Measurements from ENCODE around the gene NTN5. TPM values are rescaled to one million over a fixed set of nuclear protein-coding genes. Genes with fewer than 3 reads are reported as not detected.
"Not testable (repeated sequence)": the region's sequence is repeated elsewhere in the genome, so short reads cannot be mapped to it uniquely, and the experiment has no call there.

Gene NTN5
- total RNA-seq, 2 donors from 2014 or later: 0.54 to 2.8 TPM

DNA sequence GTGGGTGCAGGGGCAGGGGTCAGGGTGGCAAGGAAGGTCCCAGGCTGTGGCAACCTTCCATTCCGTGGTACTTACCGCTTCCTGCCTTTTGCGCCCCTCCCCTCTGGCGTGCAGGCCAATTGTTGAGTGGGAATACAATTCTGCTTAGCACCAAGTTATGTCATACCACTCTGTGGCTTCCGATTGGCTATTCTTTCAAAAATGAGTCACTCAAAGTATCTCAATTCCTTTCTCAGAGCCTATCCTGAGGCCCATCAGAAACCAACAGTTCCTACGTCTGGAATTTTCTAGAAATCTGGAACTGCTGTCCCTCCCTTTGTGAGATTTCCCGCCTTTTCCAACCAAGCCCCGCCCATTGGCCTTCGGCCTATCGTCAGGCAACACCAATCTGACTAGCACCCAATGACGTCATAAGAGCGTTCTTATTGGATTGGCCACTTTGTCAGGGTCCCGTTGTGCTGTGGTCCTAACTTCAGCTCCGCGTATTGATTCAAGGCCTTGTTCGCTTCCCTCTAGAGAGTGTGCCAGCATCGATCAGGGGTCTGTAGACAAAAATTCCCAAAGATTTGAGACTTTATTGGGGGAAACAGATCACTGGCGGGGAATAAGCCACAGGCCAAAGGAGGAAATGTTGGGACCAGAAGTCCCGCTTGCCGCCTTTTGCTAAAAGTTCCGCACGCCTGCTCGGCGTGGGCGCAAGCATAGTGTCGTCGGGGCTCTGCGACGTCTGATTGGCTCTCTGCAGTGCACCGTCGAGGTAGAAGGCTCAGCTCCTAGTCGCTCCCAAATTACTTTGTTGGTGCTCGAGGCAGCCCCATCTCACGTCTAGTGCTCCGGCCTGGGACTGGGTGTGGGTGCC is 11.7 kb downstream of the NTN5 start:
- Histone ChIP-seq H3K9me3 (no peaks in the 10 kb centered on the region), H3K27me3 (replicated peaks; ENCODE audit: insufficient read depth) (no peaks in the 10 kb centered on the region), H3K4me3 (peak overlapping the region; percentile 45), H3K36me3 (no peaks in the 10 kb centered on the region), H3K27ac (no peak overlapping the region), H3K4me1 (ENCODE audit: control insufficient read depth in 1 of 2, low read depth in 2 of 2) (peaks cover 0 to 6% of the 10 kb centered on the region in 2 donors)
- TF ChIP-seq, protein P1, sequence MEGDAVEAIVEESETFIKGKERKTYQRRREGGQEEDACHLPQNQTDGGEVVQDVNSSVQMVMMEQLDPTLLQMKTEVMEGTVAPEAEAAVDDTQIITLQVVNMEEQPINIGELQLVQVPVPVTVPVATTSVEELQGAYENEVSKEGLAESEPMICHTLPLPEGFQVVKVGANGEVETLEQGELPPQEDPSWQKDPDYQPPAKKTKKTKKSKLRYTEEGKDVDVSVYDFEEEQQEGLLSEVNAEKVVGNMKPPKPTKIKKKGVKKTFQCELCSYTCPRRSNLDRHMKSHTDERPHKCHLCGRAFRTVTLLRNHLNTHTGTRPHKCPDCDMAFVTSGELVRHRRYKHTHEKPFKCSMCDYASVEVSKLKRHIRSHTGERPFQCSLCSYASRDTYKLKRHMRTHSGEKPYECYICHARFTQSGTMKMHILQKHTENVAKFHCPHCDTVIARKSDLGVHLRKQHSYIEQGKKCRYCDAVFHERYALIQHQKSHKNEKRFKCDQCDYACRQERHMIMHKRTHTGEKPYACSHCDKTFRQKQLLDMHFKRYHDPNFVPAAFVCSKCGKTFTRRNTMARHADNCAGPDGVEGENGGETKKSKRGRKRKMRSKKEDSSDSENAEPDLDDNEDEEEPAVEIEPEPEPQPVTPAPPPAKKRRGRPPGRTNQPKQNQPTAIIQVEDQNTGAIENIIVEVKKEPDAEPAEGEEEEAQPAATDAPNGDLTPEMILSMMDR (IDR thresholded peaks at IDR 0.05): no peak
- DNase-seq (ENCODE audit: low spot score) (peak; percentile 65), ATAC-seq (ENCODE audit: insufficient number of reproducible peaks, low FRiP score, low read depth) (peak; percentile 74)

DNA sequence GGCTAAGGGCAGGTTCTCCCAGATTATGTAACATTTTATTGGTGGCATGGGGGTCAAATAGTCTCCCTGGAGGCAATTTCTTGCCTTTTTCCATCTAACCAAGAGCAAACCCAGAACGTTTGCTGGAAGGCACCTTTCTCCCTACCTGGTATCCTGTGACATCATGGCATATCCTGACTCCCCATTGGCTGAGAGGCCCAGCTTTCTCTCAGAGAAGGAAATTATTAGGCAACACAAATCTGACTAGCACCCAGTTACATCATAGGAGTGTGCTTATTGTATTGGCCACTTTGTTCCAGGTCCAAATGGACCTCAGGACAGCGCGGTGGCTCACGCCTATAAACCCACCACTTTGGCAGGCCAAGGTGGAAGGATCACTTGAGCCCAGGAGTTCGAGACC is 13.0 kb downstream of the NTN5 start:
- no peaks in the 10 kb centered on the region for H3K27me3 ChIP-seq (replicated peaks; ENCODE audit: insufficient read depth)
- H3K4me1 ChIP-seq (ENCODE audit: control insufficient read depth in 1 of 2, low read depth in 2 of 2): peaks cover 0 to 6% of the 10 kb centered on the region in 2 donors
- no peaks in the 10 kb centered on the region for H3K9me3 ChIP-seq
- no peak overlapping the region for H3K27ac ChIP-seq
- H3K4me3 ChIP-seq: no peak overlapping the region
- DNase-seq (ENCODE audit: low spot score): no peak
- TF ChIP-seq, protein P1 (IDR thresholded peaks at IDR 0.05): no peak
- no peak for ATAC-seq (ENCODE audit: insufficient number of reproducible peaks, low FRiP score, low read depth)
- no peaks in the 10 kb centered on the region for H3K36me3 ChIP-seq

DNA sequence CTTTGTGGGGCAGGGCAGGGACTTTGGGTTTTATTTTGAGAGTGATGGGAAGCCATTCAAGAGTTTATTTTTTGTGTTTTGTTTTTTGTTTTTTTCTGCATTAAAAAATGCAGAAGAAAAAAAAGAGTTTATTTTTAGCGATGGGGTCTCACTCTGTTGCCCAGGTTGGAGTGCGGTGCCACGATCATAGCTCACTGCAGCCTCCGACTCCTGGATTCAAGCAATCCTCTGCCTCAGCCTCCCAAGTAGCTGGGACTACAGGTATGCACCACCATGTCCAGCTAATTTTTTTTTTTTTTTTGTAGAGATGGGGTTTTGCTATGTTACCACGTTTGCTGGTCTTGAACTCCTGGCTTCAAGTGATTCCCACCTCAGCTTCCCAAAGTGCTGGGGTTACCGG is 14.3 kb downstream of the NTN5 start:
- TF ChIP-seq, protein P1 (IDR thresholded peaks at IDR 0.05): no peak
- Histone ChIP-seq H3K27me3 (replicated peaks; ENCODE audit: insufficient read depth) (no peaks in the 10 kb centered on the region), H3K4me3 (no peak overlapping the region), H3K27ac (no peak overlapping the region), H3K9me3 (no peaks in the 10 kb centered on the region), H3K4me1 (ENCODE audit: control insufficient read depth in 1 of 2, low read depth in 2 of 2) (peaks cover 0 to 6% of the 10 kb centered on the region in 2 donors), H3K36me3 (no peaks in the 10 kb centered on the region)
- no peak for ATAC-seq (ENCODE audit: insufficient number of reproducible peaks, low FRiP score, low read depth)
- DNase-seq (ENCODE audit: low spot score): no peak

DNA sequence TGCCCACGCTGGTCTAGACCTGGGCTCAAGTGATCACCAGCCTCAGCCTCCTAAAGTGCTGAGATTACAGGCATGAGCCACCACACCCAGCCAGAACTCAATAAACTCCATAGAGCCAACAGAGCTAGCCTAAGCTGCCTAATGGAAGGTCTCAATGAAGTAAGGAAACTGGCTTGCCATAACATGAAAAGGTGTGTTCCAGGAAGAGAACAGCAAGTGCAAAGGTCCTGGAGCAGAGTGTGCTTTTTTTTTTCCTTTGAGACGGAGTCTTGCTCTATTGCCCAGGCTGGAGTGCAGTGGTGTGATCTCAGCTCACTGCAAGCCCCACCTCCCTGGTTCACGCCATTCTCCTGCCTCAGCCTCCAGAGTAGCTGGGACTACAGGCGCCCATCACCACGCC is 15.0 kb downstream of the NTN5 start:
- DNase-seq (ENCODE audit: low spot score); H3K9me3 ChIP-seq; H3K4me3 ChIP-seq; H3K4me1 ChIP-seq (ENCODE audit: control insufficient read depth in 1 of 2, low read depth in 2 of 2); H3K27me3 ChIP-seq (replicated peaks; ENCODE audit: insufficient read depth); H3K36me3 ChIP-seq; H3K27ac ChIP-seq; ATAC-seq (ENCODE audit: insufficient number of reproducible peaks, low FRiP score, low read depth): not testable (repeated sequence)

DNA sequence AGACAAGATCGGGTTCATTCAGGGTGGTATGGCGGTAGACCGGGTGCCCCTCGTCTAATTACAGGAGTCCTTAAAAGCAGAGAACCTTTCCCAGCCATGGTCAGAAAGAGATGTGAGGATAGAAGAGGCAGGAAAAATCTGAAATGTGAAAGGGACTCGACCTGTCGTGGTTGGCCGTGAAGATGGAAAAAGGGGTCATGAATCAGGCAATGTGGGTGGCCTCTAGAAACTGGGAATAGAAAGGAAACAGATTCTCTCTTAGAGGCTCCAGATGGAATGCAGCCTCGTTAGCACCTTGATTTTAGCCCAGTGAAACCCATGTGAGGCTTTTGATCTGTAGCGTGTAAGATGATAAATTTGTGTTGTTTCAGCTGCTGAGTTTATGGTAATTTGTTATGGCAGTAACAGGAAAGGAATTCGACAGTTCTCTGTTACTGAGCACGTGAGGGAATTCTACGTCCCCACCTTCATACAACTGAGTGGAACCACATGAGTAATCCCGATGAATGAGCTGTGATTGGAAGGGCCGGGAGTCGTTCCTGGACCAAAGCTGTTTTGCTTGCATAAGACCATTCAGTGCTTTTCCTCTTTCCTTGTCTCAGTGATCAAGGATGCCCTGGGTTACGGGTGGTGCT is 15.9 kb downstream of the NTN5 start:
- Histone ChIP-seq H3K4me3 (no peak overlapping the region), H3K9me3 (no peaks in the 10 kb centered on the region), H3K4me1 (ENCODE audit: control insufficient read depth in 1 of 2, low read depth in 2 of 2) (peaks cover 0 to 6% of the 10 kb centered on the region in 2 donors), H3K27me3 (replicated peaks; ENCODE audit: insufficient read depth) (no peaks in the 10 kb centered on the region), H3K36me3 (no peaks in the 10 kb centered on the region), H3K27ac (no peak overlapping the region)
- ATAC-seq (ENCODE audit: insufficient number of reproducible peaks, low FRiP score, low read depth) (no peak), DNase-seq (ENCODE audit: low spot score) (no peak)
- TF ChIP-seq, protein P1 (IDR thresholded peaks at IDR 0.05): no peak

Measured in thoracic aorta (tissue), 2 donors.